Lower leg skin (tissue), 4 donors: ENCODE results near the gene PPP2R5C. TPM values are rescaled to one million over a fixed set of nuclear protein-coding genes. Genes with fewer than 3 reads are reported as not detected.
A peak's percentile ranks its signal among the peaks of the same experiment; 100 is the strongest.

Experiments
- DNase-seq, 2 donors: peaks; one replicate each; pipeline ENCODE4 v3.0.0-alpha.2; 2019; ENCODE audit warnings: low spot score in 2 of 2
- H3K4me3 ChIP-seq: fragments of 200-600 bp; sonication (generic); 2 replicates; pipeline ENCODE4 v1.5.1; 2017; ENCODE audit warnings: mild to moderate bottlenecking, low read depth; ENCODE audit not compliant: poor library complexity, severe bottlenecking
- CTCF ChIP-seq, 3 donors: fragments of 450-650 bp; IDR thresholded peaks; one replicate each; pipeline ENCODE4 v1.5.1; 2016; ENCODE audit warnings: antibody characterized with exemption in 3 of 3, mild to moderate bottlenecking in 3 of 3, moderate library complexity in 2 of 3
- POLR2A ChIP-seq, 2 donors: fragments of 450-650 bp; IDR thresholded peaks; one replicate each; pipeline ENCODE4 v1.6.1; 2016 to 2017; ENCODE audit warnings: antibody characterized with exemption in 2 of 2, mild to moderate bottlenecking in 1 of 2, moderate library complexity in 1 of 2
- WGBS, 2 donors: methylation state at CpG; one replicate each; pipeline ENCODE4 v1.1.5; 2018; 5-methylcytosine and 5-hydroxymethylcytosine counted together
- intact Hi-C: fragments of 100-400 bp; cut with DNase I; formaldehyde crosslinking; loops from one replicate; pipeline ENCODE4 v1.15.0; 2023; ENCODE audit warnings: low total_unique reads
- total RNA-seq, 4 donors: library from RNA; depleted of rRNA; stranded (reverse); fragments of >200 nt; gene quantifications; one replicate each; pipeline ENCODE4 v1.1.0, GENCODE V29; 2016

Gene PPP2R5C
- total RNA-seq, 4 donors from 2014 or later = 74.6 to 89.9 (median 80.3) TPM

GRCh38 chr14:101757064-101757838 is 4.3 kb upstream of the PPP2R5C start:
- DNase-seq = peak; percentile 12 to 83
- no peak overlapping the region for H3K4me3 ChIP-seq
- intact Hi-C loops = no loop called here
- 93 to 94% methylated on average over 10 to 14 of the region's 14 CpGs for WGBS, 2 donors
- TF ChIP-seq POLR2A (IDR thresholded peaks at IDR 0.05) (no peak), CTCF (IDR thresholded peaks at IDR 0.05) (no peak)

GRCh38 chr14:101757839-101758211 is 3.7 kb upstream of the PPP2R5C start:
- no peak for TF ChIP-seq POLR2A (IDR thresholded peaks at IDR 0.05)
- no peak for TF ChIP-seq CTCF (IDR thresholded peaks at IDR 0.05)
- 92 to 95% methylated on average over 3 of the region's 3 CpGs for WGBS, 2 donors

GRCh38 chr14:101758913-101759593 is 2.5 kb upstream of the PPP2R5C start:
- peak; percentile 16 to 82 for DNase-seq
- WGBS, 2 donors = 81 to 85% methylated on average over 16 of the region's 16 CpGs
- TF ChIP-seq POLR2A (IDR thresholded peaks at IDR 0.05) (no peak), CTCF (IDR thresholded peaks at IDR 0.05) (no peak)
- H3K4me3 ChIP-seq = no peak overlapping the region
- intact Hi-C loops = no loop called here

More at GRCh38 chr14:101757839-101758211, 3.7 kb upstream of the PPP2R5C start:
- peak in 1 of 2 donors; percentile 11 for DNase-seq
- intact Hi-C loops = no loop called here
- H3K4me3 ChIP-seq = no peak overlapping the region

- TF ChIP-seq CTCF (IDR thresholded peaks at IDR 0.05) = no peak
- TF ChIP-seq POLR2A (IDR thresholded peaks at IDR 0.05) = no peak
- 1 to 4% methylated on average over 36 to 45 of the region's 63 CpGs for WGBS, 2 donors
- peak; percentile 98 to 100 for DNase-seq
These were observed 1.1 kb upstream of the PPP2R5C start for GRCh38 chr14:101760138-101761011.

GRCh38 chr14:101761881-101762529 is 496 bp downstream of the PPP2R5C start:
- TF ChIP-seq CTCF (IDR thresholded peaks at IDR 0.05) (no peak), POLR2A (IDR thresholded peaks at IDR 0.05) (no peak)
- peak in 1 of 2 donors; percentile 89 for DNase-seq
- intact Hi-C loops = no loop called here

More at GRCh38 chr14:101760138-101761011, 1.1 kb upstream of the PPP2R5C start:
- intact Hi-C loops = no loop called here
- no peak overlapping the region for H3K4me3 ChIP-seq

More at GRCh38 chr14:101761881-101762529, 496 bp downstream of the PPP2R5C start:
- 0% methylated on average over 21 to 48 of the region's 72 CpGs for WGBS, 2 donors
- peak overlapping the region; percentile 74 for H3K4me3 ChIP-seq
